Measurements from ENCODE around the gene PRKN. TPM values are rescaled to one million over a fixed set of nuclear protein-coding genes. Genes with fewer than 3 reads are reported as not detected.

The PRKN gene
- total RNA-seq, 1 experiment from 2014 or later, result 0.46 TPM

DNA sequence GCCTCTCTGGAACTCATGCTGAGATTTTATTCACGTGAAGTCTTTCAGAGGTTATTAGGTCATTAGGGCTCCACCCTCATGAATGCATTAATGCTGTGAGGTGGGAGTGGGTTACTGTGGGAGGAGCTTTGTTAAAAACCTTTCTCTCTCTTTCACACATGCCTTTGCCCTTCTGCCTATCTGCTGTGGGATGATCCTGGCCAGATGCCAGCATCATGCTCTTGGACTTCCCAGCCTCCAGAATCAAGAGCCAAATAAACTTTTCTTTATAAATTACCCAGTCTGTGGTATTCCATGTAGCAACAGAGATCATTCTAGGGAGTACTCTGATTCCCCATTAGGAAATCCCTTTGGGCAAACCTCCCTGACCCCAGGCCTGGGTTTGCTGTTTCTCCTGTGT lies 1323.8 kb downstream of the PRKN start:
- intact Hi-C loops (cut with micrococcal nuclease; ENCODE audit: unreplicated experiment), result no loop called here
- CTCF ChIA-PET, result no interaction called here
- in situ Hi-C loops (cut with HindIII; ENCODE audit: low pct_unique_long_range_greater_than_20kb, low sequenced_read_pairs), result no loop called here

DNA sequence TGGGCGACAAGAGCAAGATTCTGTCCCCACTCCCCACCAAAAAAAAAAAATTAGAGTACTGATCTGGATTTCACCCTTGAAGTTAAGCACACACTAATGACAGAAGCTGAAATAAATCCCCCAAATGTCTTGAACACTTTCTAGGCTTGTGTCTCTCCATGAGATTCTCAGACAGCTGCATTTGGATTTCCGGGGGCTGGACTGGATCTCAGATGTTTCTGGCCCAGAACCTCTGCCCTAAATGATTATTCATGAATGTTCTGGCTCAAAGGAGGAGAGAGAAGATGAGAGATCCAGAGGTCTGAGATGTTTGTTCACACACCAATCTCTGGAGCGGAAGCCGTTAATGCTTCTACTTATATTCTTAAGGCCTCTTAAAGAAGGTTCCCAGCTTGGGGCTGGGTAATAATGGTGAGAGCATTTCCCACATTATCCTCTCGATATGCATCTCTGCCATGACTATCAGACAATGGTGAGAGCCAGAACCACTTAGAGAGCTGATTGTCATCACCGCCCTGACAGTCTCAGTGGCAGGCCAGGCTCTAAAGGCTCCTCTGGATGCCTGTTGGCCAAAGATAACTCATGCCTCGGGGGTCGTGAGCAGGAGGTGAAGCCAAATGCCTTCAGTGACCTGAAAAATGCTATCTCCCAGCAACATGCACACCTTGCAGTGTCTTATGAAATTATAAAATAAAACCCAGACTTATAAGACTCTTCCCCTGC lies 1325.8 kb downstream of the PRKN start:
- Histone ChIP-seq H3K4me1 (ENCODE audit: control insufficient read depth, insufficient read depth, low read length) (0 out of 2 replicates have a peak, but pooled peaks cover 2% of the 10 kb centered on the region), H3K4me3 (ENCODE audit: low read depth in 2 of 2, low read length in 2 of 2) (no peak overlapping the region), H3K9me3 (ENCODE audit: control insufficient read depth, insufficient read depth, low read depth, low read length) (no peaks in the 10 kb centered on the region), H3K36me3 (ENCODE audit: control insufficient read depth, insufficient read depth, low read length) (no peaks in the 10 kb centered on the region), H3K27me3 (ENCODE audit: control insufficient read depth, insufficient read depth, low read length) (no peaks in the 10 kb centered on the region), H3K27ac (ENCODE audit: low read length) (no peak overlapping the region)
- intact Hi-C loops (cut with micrococcal nuclease; ENCODE audit: unreplicated experiment) (no loop called here), in situ Hi-C loops (cut with HindIII; ENCODE audit: low pct_unique_long_range_greater_than_20kb, low sequenced_read_pairs) (no loop called here)
- ChIA-PET POLR2A (no interaction called here), CTCF (no interaction called here)
- BruUV-seq (replicated peaks), result no TSS peak
- TF ChIP-seq, protein P1, sequence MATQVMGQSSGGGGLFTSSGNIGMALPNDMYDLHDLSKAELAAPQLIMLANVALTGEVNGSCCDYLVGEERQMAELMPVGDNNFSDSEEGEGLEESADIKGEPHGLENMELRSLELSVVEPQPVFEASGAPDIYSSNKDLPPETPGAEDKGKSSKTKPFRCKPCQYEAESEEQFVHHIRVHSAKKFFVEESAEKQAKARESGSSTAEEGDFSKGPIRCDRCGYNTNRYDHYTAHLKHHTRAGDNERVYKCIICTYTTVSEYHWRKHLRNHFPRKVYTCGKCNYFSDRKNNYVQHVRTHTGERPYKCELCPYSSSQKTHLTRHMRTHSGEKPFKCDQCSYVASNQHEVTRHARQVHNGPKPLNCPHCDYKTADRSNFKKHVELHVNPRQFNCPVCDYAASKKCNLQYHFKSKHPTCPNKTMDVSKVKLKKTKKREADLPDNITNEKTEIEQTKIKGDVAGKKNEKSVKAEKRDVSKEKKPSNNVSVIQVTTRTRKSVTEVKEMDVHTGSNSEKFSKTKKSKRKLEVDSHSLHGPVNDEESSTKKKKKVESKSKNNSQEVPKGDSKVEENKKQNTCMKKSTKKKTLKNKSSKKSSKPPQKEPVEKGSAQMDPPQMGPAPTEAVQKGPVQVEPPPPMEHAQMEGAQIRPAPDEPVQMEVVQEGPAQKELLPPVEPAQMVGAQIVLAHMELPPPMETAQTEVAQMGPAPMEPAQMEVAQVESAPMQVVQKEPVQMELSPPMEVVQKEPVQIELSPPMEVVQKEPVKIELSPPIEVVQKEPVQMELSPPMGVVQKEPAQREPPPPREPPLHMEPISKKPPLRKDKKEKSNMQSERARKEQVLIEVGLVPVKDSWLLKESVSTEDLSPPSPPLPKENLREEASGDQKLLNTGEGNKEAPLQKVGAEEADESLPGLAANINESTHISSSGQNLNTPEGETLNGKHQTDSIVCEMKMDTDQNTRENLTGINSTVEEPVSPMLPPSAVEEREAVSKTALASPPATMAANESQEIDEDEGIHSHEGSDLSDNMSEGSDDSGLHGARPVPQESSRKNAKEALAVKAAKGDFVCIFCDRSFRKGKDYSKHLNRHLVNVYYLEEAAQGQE (IDR thresholded peaks at IDR 0.05; ENCODE audit: insufficient read depth in 1 of 2, low read depth in 2 of 2, low read length in 1 of 2), result no peak
- TF ChIP-seq, protein P2, sequence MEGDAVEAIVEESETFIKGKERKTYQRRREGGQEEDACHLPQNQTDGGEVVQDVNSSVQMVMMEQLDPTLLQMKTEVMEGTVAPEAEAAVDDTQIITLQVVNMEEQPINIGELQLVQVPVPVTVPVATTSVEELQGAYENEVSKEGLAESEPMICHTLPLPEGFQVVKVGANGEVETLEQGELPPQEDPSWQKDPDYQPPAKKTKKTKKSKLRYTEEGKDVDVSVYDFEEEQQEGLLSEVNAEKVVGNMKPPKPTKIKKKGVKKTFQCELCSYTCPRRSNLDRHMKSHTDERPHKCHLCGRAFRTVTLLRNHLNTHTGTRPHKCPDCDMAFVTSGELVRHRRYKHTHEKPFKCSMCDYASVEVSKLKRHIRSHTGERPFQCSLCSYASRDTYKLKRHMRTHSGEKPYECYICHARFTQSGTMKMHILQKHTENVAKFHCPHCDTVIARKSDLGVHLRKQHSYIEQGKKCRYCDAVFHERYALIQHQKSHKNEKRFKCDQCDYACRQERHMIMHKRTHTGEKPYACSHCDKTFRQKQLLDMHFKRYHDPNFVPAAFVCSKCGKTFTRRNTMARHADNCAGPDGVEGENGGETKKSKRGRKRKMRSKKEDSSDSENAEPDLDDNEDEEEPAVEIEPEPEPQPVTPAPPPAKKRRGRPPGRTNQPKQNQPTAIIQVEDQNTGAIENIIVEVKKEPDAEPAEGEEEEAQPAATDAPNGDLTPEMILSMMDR (IDR thresholded peaks at IDR 0.05), result no peak
- TF ChIP-seq POLR2AphosphoS5 (IDR thresholded peaks at IDR 0.05; ENCODE audit: low read depth, low read length), result no peak
- ATAC-seq (no peak), DNase-seq (ENCODE audit: low read depth, low spot score) (no peak)

More for the DNA sequence above, 1323.8 kb downstream of the PRKN start:
- Histone ChIP-seq H3K27ac (ENCODE audit: low read length) (no peak overlapping the region), H3K4me1 (ENCODE audit: control insufficient read depth, insufficient read depth, low read length) (0 out of 2 replicates have a peak, but pooled peaks cover 3% of the 10 kb centered on the region), H3K4me3 (ENCODE audit: low read depth in 2 of 2, low read length in 2 of 2) (no peak overlapping the region), H3K27me3 (ENCODE audit: control insufficient read depth, insufficient read depth, low read length) (no peaks in the 10 kb centered on the region), H3K36me3 (ENCODE audit: control insufficient read depth, insufficient read depth, low read length) (no peaks in the 10 kb centered on the region), H3K9me3 (ENCODE audit: control insufficient read depth, insufficient read depth, low read depth, low read length) (no peaks in the 10 kb centered on the region)
- DNase-seq (ENCODE audit: low read depth, low spot score), result no peak
- POLR2A ChIA-PET, result no interaction called here
- no peak for TF ChIP-seq SIN3A (IDR thresholded peaks at IDR 0.05; ENCODE audit: borderline replicate concordance, insufficient read depth, low read depth, low read length)
- no peak for TF ChIP-seq POLR2AphosphoS5 (IDR thresholded peaks at IDR 0.05; ENCODE audit: low read depth, low read length)
- TF ChIP-seq, protein P1 (IDR thresholded peaks at IDR 0.05; ENCODE audit: insufficient read depth in 1 of 2, low read depth in 2 of 2, low read length in 1 of 2), result no peak
- TF ChIP-seq, protein P2 (IDR thresholded peaks at IDR 0.05), result no peak
- TF ChIP-seq TCF7L2 (IDR thresholded peaks at IDR 0.05; ENCODE audit: low read depth, low read length), result no peak
- ATAC-seq, result no peak
- no TSS peak for BruUV-seq (replicated peaks)
